Neural cell (in vitro differentiated cells): ENCODE results near the gene TMEM134. TPM values are rescaled to one million over a fixed set of nuclear protein-coding genes. Genes with fewer than 3 reads are reported as not detected.

ENCODE experiments used
- H2AFZ ChIP-seq: fragments of 200-600, 300-800 bp; sonication (generic), shearing (Covaris generic); 2 replicates; pipeline ENCODE4 v1.6.0; 2014; ENCODE audit warnings: low read depth, mild to moderate bottlenecking, antibody characterized with exemption, low read length, moderate library complexity
- H3F3A ChIP-seq: fragments of 200-600 bp; shearing (Covaris generic); 2 replicates; pipeline ENCODE4 v1.6.1; 2016; ENCODE audit warnings: mild to moderate bottlenecking, moderate library complexity, mixed read lengths, antibody characterized with exemption, low read length; ENCODE audit not compliant: insufficient read depth, poor library complexity, severe bottlenecking
- H3K27ac ChIP-seq: fragments of 200-600, 300-800 bp; sonication (generic), shearing (Covaris generic); 2 replicates; pipeline ENCODE4 v1.5.1; 2014; ENCODE audit warnings: mild to moderate bottlenecking, low read length, moderate library complexity
- H3K27me3 ChIP-seq: fragments of 300-800, 200-600 bp; sonication (generic), shearing (Covaris generic); 2 replicates; pipeline ENCODE4 v1.6.0; 2014; ENCODE audit warnings: mild to moderate bottlenecking, low read depth, low read length, moderate library complexity; ENCODE audit not compliant: insufficient read depth
- H3K36me3 ChIP-seq: fragments of 300-800, 200-600 bp; sonication (generic), shearing (Covaris generic); 2 replicates; pipeline ENCODE4 v1.5.1; 2014; ENCODE audit warnings: mild to moderate bottlenecking, antibody characterized with exemption, low read length, moderate library complexity; ENCODE audit not compliant: insufficient read depth
- H3K4me2 ChIP-seq: fragments of 300-800, 200-600 bp; sonication (generic), shearing (Covaris generic); 2 replicates; pipeline ENCODE4 v1.6.0; 2014; ENCODE audit warnings: mild to moderate bottlenecking, low read length
- H3K4me3 ChIP-seq: fragments of 300-800, 200-600 bp; sonication (generic), shearing (Covaris generic); 2 replicates; pipeline ENCODE4 v1.5.1; 2014; ENCODE audit warnings: mild to moderate bottlenecking, low read length, moderate library complexity
- H3K79me2 ChIP-seq: fragments of 200-600 bp; shearing (Covaris generic); replicated peaks from 2 replicates; pipeline ENCODE4 v1.6.0; 2014; ENCODE audit warnings: mild to moderate bottlenecking, low read length, moderate library complexity; ENCODE audit not compliant: insufficient read depth
- H3K9ac ChIP-seq: fragments of 300-800, 200-600 bp; sonication (generic), shearing (Covaris generic); 2 replicates; pipeline ENCODE4 v1.6.1; 2016; ENCODE audit warnings: mild to moderate bottlenecking, low read length, mixed read lengths
- H3K9me2 ChIP-seq: fragments of 200-600 bp; shearing (Covaris generic); 2 replicates; pipeline ENCODE4 v1.6.1; 2016; ENCODE audit warnings: mild to moderate bottlenecking, low read length, mixed read lengths; ENCODE audit not compliant: insufficient read depth
- H3K9me3 ChIP-seq: fragments of 200-600, 300-800 bp; sonication (generic), shearing (Covaris generic); 2 replicates; pipeline ENCODE4 v1.6.1; 2016; ENCODE audit warnings: mild to moderate bottlenecking, mixed run types, low read length, moderate library complexity, mixed read lengths
- H4K20me1 ChIP-seq: fragments of 200-600 bp; shearing (Covaris generic); 2 replicates; pipeline ENCODE4 v1.6.1; 2016; ENCODE audit warnings: mild to moderate bottlenecking, mixed run types; ENCODE audit not compliant: insufficient read depth
- EP300 ChIP-seq: fragments of 450-650 bp; conservative IDR thresholded peaks from 2 replicates; pipeline ENCODE4 v1.6.1; 2014; ENCODE audit warnings: antibody characterized with exemption, mild to moderate bottlenecking, moderate library complexity; ENCODE audit not compliant: poor library complexity, severe bottlenecking
- EZH2 ChIP-seq: fragments of 200-600, 300-800 bp; shearing (Covaris generic), sonication (generic); IDR thresholded peaks from 2 replicates; pipeline ENCODE4 v1.6.1; 2014; ENCODE audit warnings: antibody characterized with exemption, low read length, borderline replicate concordance, mild to moderate bottlenecking; ENCODE audit not compliant: insufficient read depth, poor library complexity, severe bottlenecking
- MXI1 ChIP-seq: fragments of 450-650 bp; conservative IDR thresholded peaks from 2 replicates; pipeline ENCODE4 v1.6.1; 2014; ENCODE audit warnings: antibody characterized with exemption, mild to moderate bottlenecking; ENCODE audit not compliant: poor library complexity, severe bottlenecking
- POLR2AphosphoS5 ChIP-seq: IDR thresholded peaks from 2 replicates; pipeline ENCODE4 v1.6.1; 2012
- RAD21 ChIP-seq: fragments of 450-650 bp; conservative IDR thresholded peaks from 2 replicates; pipeline ENCODE4 v1.6.1; 2014; ENCODE audit warnings: antibody characterized with exemption, mild to moderate bottlenecking, moderate library complexity
- REST ChIP-seq: IDR thresholded peaks from 2 replicates; pipeline ENCODE4 v1.6.1; 2012; ENCODE audit warnings: borderline replicate concordance
- SMC3 ChIP-seq: fragments of 450-650 bp; conservative IDR thresholded peaks from 2 replicates; pipeline ENCODE4 v1.6.1; 2014; ENCODE audit warnings: antibody characterized with exemption, mild to moderate bottlenecking, moderate library complexity; ENCODE audit not compliant: poor library complexity
- TAF1 ChIP-seq: IDR thresholded peaks from 2 replicates; pipeline ENCODE4 v1.6.1; 2012; ENCODE audit warnings: low read depth
- polyA plus RNA-seq: library from polyadenylated mRNA; depleted of rRNA; stranded (reverse); fragments of >200 nt; gene quantifications from 2 replicates; pipeline ENCODE4 v1.2.3, GENCODE V29; 2014
- TF ChIP-seq, protein P1 (sequence below): fragments of 450-650 bp; IDR thresholded peaks from 2 replicates; pipeline ENCODE4 v1.5.1; 2014; ENCODE audit warnings: antibody characterized with exemption, mild to moderate bottlenecking, moderate library complexity; ENCODE audit not compliant: poor library complexity, severe bottlenecking

The TMEM134 gene
- polyA plus RNA-seq, 1 donor from 2014 or later: 50.3 TPM

- no peaks in the 10 kb centered on the region for H3K9me2 ChIP-seq
- no peak overlapping the region for H3K9ac ChIP-seq
- no peaks in the 10 kb centered on the region for H3F3A ChIP-seq
- no peaks in the 10 kb centered on the region for H3K27me3 ChIP-seq
- no peak overlapping the region for H3K27ac ChIP-seq
- TF ChIP-seq REST: no peak
- no peak for TF ChIP-seq EP300
- TF ChIP-seq POLR2AphosphoS5: no peak
- TF ChIP-seq, protein P1, sequence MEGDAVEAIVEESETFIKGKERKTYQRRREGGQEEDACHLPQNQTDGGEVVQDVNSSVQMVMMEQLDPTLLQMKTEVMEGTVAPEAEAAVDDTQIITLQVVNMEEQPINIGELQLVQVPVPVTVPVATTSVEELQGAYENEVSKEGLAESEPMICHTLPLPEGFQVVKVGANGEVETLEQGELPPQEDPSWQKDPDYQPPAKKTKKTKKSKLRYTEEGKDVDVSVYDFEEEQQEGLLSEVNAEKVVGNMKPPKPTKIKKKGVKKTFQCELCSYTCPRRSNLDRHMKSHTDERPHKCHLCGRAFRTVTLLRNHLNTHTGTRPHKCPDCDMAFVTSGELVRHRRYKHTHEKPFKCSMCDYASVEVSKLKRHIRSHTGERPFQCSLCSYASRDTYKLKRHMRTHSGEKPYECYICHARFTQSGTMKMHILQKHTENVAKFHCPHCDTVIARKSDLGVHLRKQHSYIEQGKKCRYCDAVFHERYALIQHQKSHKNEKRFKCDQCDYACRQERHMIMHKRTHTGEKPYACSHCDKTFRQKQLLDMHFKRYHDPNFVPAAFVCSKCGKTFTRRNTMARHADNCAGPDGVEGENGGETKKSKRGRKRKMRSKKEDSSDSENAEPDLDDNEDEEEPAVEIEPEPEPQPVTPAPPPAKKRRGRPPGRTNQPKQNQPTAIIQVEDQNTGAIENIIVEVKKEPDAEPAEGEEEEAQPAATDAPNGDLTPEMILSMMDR: no peak
- TF ChIP-seq TAF1: no peak
- TF ChIP-seq MXI1: no peak
- no peak for TF ChIP-seq RAD21
- TF ChIP-seq EZH2: no peak
- no peak overlapping the region for H3K4me2 ChIP-seq
- no peak overlapping the region for H2AFZ ChIP-seq
- peaks cover 6% of the 10 kb centered on the region for H3K79me2 ChIP-seq
- no peaks in the 10 kb centered on the region for H4K20me1 ChIP-seq
- H3K36me3 ChIP-seq: no peaks in the 10 kb centered on the region
- H3K4me3 ChIP-seq: no peak overlapping the region
- H3K9me3 ChIP-seq: no peaks in the 10 kb centered on the region
These were observed 45.0 kb downstream of the TMEM134 start for GRCh38 chr11:67423891-67424613.

DNA sequence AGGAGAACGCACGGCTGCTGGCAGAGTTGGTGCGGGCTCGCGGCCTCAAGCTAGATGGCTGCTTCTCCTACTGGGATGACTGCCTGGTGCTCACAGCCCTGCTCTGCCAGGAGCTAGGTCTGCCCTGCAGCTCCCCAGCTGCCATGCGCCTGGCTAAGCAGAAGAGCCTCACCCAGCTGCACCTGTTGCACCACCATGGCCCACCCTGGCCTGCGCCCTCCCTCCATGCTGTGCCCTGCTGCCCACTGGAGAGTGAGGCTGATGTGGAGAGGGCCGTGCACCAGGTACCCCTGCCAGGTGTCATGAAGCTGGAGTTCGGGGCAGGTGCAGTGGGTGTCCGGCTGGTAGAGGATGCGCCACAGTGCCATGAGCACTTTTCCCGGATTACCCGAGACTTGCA is 45.6 kb downstream of the TMEM134 start:
- H3K9me2 ChIP-seq: no peaks in the 10 kb centered on the region
- H2AFZ ChIP-seq: no peak overlapping the region

More for the DNA sequence above, 45.6 kb downstream of the TMEM134 start:
- H3K4me3 ChIP-seq: no peak overlapping the region
- H3K79me2 ChIP-seq: peaks cover under 1% of the 10 kb centered on the region
- H3K4me2 ChIP-seq: no peak overlapping the region
- no peak overlapping the region for H3K27ac ChIP-seq
- TF ChIP-seq EZH2 (no peak), RAD21 (no peak), REST (no peak), SMC3 (no peak), TAF1 (no peak), MXI1 (no peak), POLR2AphosphoS5 (no peak), EP300 (no peak)
- TF ChIP-seq, protein P1: no peak
- no peak overlapping the region for H3K9ac ChIP-seq
- no peaks in the 10 kb centered on the region for H3K9me3 ChIP-seq
- H4K20me1 ChIP-seq: no peaks in the 10 kb centered on the region
- no peaks in the 10 kb centered on the region for H3K27me3 ChIP-seq
- no peaks in the 10 kb centered on the region for H3F3A ChIP-seq
- H3K36me3 ChIP-seq: no peaks in the 10 kb centered on the region
